HEK293 (cell line): Measurements from ENCODE around the gene NOP9.

Experiments used
- CTCF ChIP-seq: fragments of 450-650 bp; formaldehyde crosslinking; IDR thresholded peaks from 2 replicates; pipeline ENCODE4 v1.5.1; 2016; ENCODE audit warnings: missing biosample characterization, missing genetic modification characterization
- YY1 ChIP-seq: fragments of 450-650 bp; formaldehyde crosslinking; IDR thresholded peaks from 2 replicates; pipeline ENCODE4 v1.5.1; 2018; ENCODE audit warnings: missing biosample characterization, missing genetic modification characterization
- ZBTB20 ChIP-seq: fragments of 450-650 bp; formaldehyde crosslinking; IDR thresholded peaks from 2 replicates; pipeline ENCODE4 v1.5.1; 2016; ENCODE audit warnings: missing biosample characterization, missing genetic modification characterization
- ZFP37 ChIP-seq: fragments of 450-650 bp; formaldehyde crosslinking; IDR thresholded peaks from 2 replicates; pipeline ENCODE4 v1.5.1; 2016; ENCODE audit warnings: missing biosample characterization, missing genetic modification characterization
- ZNF174 ChIP-seq: fragments of 450-650 bp; formaldehyde crosslinking; IDR thresholded peaks from 2 replicates; pipeline ENCODE4 v1.5.0; 2017; ENCODE audit warnings: missing biosample characterization, mild to moderate bottlenecking, missing genetic modification characterization
- ZNF221 ChIP-seq: fragments of 450-650 bp; formaldehyde crosslinking; IDR thresholded peaks from 2 replicates; pipeline ENCODE4 v1.5.1; 2017; ENCODE audit warnings: missing biosample characterization, missing genetic modification characterization, borderline replicate concordance
- ZNF24 ChIP-seq: fragments of 450-650 bp; formaldehyde crosslinking; IDR thresholded peaks from 2 replicates; pipeline ENCODE4 v1.5.1; 2016; ENCODE audit warnings: missing biosample characterization, missing genetic modification characterization
- ZNF274 ChIP-seq, 2 experiments: fragments of 200-500 bp in 1 of 2; fragments of 450-650 bp in 1 of 2; sonication (Bioruptor generic) in 1 of 2; formaldehyde crosslinking in 1 of 2; IDR thresholded peaks; 2 replicates each; pipeline versions ENCODE4 v1.5.1 to v1.6.1; 2014 to 2016; ENCODE audit warnings: borderline replicate concordance in 1 of 2, inconsistent platforms in 1 of 2, low read length in 1 of 2, missing biosample characterization in 1 of 2, missing genetic modification characterization in 1 of 2
- ZSCAN5A ChIP-seq: fragments of 450-650 bp; formaldehyde crosslinking; IDR thresholded peaks from 2 replicates; pipeline ENCODE4 v1.5.1; 2016; ENCODE audit warnings: missing biosample characterization, missing genetic modification characterization

DNA sequence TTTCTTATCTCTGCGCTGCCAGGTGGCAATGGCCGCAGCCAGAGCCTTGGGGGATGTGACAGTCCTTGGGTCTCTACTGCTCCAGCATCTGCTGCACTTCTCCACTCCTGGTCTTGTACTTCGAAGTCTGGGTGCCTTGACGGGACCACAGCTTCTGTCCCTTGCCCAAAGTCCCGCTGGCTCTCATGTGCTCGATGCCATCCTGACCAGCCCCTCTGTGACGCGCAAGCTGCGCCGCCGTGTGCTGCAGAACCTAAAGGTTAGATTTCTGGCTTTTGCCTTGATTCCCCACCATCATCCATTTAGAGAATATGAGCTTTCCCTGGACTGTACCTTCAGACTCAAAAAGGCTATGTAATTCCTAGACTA lies 4.4 kb downstream of the NOP9 start:
- TF ChIP-seq ZNF221 (tag by site-specific recombination) (no peak), CTCF (tag by site-specific recombination) (no peak), YY1 (no peak), ZFP37 (no peak), ZNF174 (no peak), ZNF274 (IDR thresholded peaks at IDR 0.05; ENCODE audit: low read length) (no peak), ZNF274 (tag by site-specific recombination; IDR thresholded peaks at IDR 0.05; ENCODE audit: borderline replicate concordance) (no peak), ZSCAN5A (no peak), ZBTB20 (tag by site-specific recombination) (no peak), ZNF24 (tag by site-specific recombination) (no peak)
